ENCODE results near the gene TRPC1. TPM values are rescaled to one million over a fixed set of nuclear protein-coding genes. Genes with fewer than 3 reads are reported as not detected.

The TRPC1 gene
- total and polyA plus RNA-seq, 5 donors = 11.1 to 23.6 (median 21.1) TPM

GRCh38 chr3:142837526-142837925 is 113.7 kb downstream of the TRPC1 start:
- DNase-seq (no peak), ATAC-seq (no peak)
- Histone ChIP-seq H3K9me3 (ENCODE audit: control insufficient read depth, low read length) (peaks cover 2% of the 10 kb centered on the region), H3K27me3 (ENCODE audit: control insufficient read depth, insufficient read depth) (no peaks in the 10 kb centered on the region), H3K4me1 (ENCODE audit: control insufficient read depth, insufficient read depth, low read length) (no peaks in the 10 kb centered on the region), H3K27ac (ENCODE audit: low read length) (no peak overlapping the region), H3K4me3 (ENCODE audit: low read length) (no peak overlapping the region)
- intact Hi-C loops (cut with DNase I) = no loop called here
- 90% methylated on average over 1 of the region's 1 CpG for WGBS

DNA sequence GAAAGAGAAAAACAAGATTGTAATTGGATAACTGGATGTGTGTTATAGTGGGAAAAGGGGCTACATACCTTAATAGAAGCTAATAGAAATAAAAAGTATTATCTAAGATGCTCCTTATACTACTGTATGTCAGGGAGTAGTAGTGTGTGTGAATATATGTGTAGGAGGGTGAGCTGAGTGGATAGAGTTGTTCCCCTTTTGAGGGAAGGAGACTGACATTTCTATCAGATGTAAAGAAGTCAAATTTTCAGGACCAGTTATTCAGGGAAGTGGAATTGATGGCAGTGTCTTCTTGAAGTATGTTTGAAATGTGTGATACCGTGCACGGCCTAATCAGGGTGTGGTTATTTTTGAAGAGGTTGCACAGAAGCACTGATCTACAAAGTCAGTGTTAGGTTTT is 116.0 kb downstream of the TRPC1 start:
- ATAC-seq = no peak
- intact Hi-C loops (cut with DNase I) = no loop called here
- 59% methylated on average over 2 of the region's 2 CpGs for WGBS

DNA sequence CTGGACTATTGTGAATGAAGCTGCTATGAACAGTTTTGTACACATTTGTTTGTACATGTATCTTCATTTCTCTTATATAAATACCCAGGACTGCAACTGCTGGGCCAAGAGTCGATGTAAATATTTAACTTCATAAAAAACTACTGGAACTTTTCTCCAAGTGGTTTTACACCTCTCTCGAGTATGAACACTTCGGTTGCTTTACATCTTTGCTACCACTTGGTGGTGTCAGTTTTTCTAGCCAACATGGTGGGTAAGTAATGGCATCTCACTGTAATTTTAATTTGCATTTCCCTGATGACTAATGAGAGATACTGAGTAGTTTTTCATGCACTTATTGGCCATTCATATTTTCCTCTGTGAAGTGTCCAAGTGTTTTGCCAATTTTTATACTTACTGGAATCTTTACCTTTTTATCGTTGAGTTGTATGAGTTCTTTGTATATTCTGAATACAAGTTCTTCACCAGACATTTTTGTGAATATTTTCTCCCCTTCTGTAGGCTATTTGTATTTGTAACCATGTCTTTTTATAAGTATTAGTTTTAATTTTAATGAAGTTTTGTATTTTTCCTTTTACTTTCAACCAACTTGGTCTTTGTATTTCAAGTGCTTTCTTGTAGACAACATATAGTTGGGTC is 120.6 kb downstream of the TRPC1 start:
- Histone ChIP-seq H3K4me1 (ENCODE audit: control insufficient read depth, insufficient read depth, low read length) (no peaks in the 10 kb centered on the region), H3K27me3 (ENCODE audit: control insufficient read depth, insufficient read depth) (no peaks in the 10 kb centered on the region), H3K9me3 (ENCODE audit: control insufficient read depth, low read length) (no peaks in the 10 kb centered on the region), H3K4me3 (ENCODE audit: low read length) (no peak overlapping the region), H3K27ac (ENCODE audit: low read length) (no peak overlapping the region)
- no peak for ATAC-seq
- intact Hi-C loops (cut with DNase I) = no loop called here
- 75% methylated on average over 4 of the region's 4 CpGs for WGBS
- DNase-seq = no peak

More for the DNA sequence above, 116.0 kb downstream of the TRPC1 start:
- no peak for DNase-seq
- peaks cover 2% of the 10 kb centered on the region for H3K9me3 ChIP-seq (ENCODE audit: control insufficient read depth, low read length)
- no peak overlapping the region for H3K4me3 ChIP-seq (ENCODE audit: low read length)
- H3K4me1 ChIP-seq (ENCODE audit: control insufficient read depth, insufficient read depth, low read length) = no peaks in the 10 kb centered on the region
- H3K27me3 ChIP-seq (ENCODE audit: control insufficient read depth, insufficient read depth) = no peaks in the 10 kb centered on the region
- H3K27ac ChIP-seq (ENCODE audit: low read length) = no peak overlapping the region

DNA sequence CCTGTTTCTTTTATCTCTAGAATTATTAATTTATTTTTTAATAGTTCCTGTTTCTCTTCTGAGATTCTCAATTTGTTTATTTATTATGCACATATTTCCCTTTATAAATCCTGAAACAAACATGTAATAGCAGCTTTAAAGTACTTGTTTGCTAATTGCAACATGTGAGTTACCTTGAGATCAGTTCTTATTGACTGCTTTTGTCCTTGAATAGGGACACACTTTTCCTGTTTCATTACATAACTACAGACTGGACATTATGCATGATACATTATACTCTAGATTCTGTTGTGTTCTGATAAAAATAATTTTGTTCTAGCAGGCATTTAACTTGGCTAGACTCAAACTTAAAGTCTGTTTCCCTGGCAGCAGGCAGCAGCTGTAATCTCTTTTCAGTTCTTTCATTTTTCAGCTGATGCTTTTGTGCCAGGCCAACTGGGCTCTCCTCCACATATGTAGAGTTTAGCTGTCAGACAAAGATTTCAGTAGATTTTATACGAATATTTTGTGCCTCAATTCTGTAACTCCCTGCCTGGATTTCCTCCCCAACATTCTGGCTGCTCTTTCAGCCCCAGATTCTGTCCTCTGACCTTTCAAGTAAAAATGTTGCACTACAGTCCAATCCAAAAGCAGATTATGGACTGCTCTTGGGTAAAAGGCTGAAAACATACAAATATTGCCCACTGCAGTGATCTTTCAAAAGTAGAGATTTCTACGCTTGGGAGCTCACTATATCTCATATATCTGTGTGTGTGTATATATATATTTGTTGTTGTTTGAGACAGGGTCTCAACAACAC is 123.1 kb downstream of the TRPC1 start:
- H3K4me3 ChIP-seq (ENCODE audit: low read length) = no peak overlapping the region
- ATAC-seq (peak in 1 of 2 donors; percentile 65), DNase-seq (peak in 2 of 3 donors; percentile 22 to 66)
- H3K27me3 ChIP-seq (ENCODE audit: control insufficient read depth, insufficient read depth) = no peaks in the 10 kb centered on the region
- intact Hi-C loops (cut with DNase I) = no loop called here
- H3K27ac ChIP-seq (ENCODE audit: low read length) = no peak overlapping the region
- no peaks in the 10 kb centered on the region for H3K9me3 ChIP-seq (ENCODE audit: control insufficient read depth, low read length)
- peaks cover 7% of the 10 kb centered on the region for H3K4me1 ChIP-seq (ENCODE audit: control insufficient read depth, insufficient read depth, low read length)
- 26% methylated on average over 2 of the region's 2 CpGs for WGBS

DNA sequence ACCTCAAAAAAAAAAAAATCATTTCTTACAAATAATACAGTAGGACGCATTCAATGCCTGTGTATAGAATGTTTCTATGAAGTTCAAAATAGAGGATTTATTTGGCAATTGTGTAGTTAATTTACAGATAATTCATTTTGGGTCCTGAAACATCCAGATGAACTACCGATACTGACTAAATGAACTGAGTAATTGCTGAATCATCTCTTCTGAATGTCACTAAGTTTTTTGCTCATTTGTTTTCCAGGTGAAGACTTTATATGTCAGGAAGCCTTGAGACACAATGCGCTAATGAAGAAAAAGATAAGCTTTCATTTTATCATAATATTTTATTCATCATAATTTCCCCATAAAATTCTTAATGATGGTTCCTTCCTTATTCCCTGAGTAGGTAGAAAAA is 125.3 kb downstream of the TRPC1 start:
- ATAC-seq = no peak
- intact Hi-C loops (cut with DNase I) = no loop called here
- no peak for DNase-seq
- 95% methylated on average over 3 of the region's 3 CpGs for WGBS
- H3K27ac ChIP-seq (ENCODE audit: low read length) = no peak overlapping the region
- no peaks in the 10 kb centered on the region for H3K27me3 ChIP-seq (ENCODE audit: control insufficient read depth, insufficient read depth)
- no peak overlapping the region for H3K4me3 ChIP-seq (ENCODE audit: low read length)
- H3K9me3 ChIP-seq (ENCODE audit: control insufficient read depth, low read length) = no peaks in the 10 kb centered on the region
- H3K4me1 ChIP-seq (ENCODE audit: control insufficient read depth, insufficient read depth, low read length) = peaks cover 9% of the 10 kb centered on the region

GRCh38 chr3:142850395-142851023 is 126.7 kb downstream of the TRPC1 start:
- Histone ChIP-seq H3K27ac (ENCODE audit: low read length) (peak overlapping the region; percentile 53), H3K4me3 (ENCODE audit: low read length) (no peak overlapping the region), H3K4me1 (ENCODE audit: control insufficient read depth, insufficient read depth, low read length) (peaks cover 11% of the 10 kb centered on the region), H3K27me3 (ENCODE audit: control insufficient read depth, insufficient read depth) (no peaks in the 10 kb centered on the region), H3K9me3 (ENCODE audit: control insufficient read depth, low read length) (no peaks in the 10 kb centered on the region)
- DNase-seq = peak in 1 of 3 donors; percentile 30
- peak; percentile 42 to 77 for ATAC-seq
- intact Hi-C loops (cut with DNase I) = no loop called here
- 37% methylated on average over 2 of the region's 2 CpGs for WGBS

- Histone ChIP-seq H3K4me1 (ENCODE audit: control insufficient read depth, insufficient read depth, low read length) (peaks cover 11% of the 10 kb centered on the region), H3K9me3 (ENCODE audit: control insufficient read depth, low read length) (no peaks in the 10 kb centered on the region), H3K27me3 (ENCODE audit: control insufficient read depth, insufficient read depth) (no peaks in the 10 kb centered on the region), H3K4me3 (ENCODE audit: low read length) (no peak overlapping the region), H3K27ac (ENCODE audit: low read length) (no peak overlapping the region)
- intact Hi-C loops (cut with DNase I) = no loop called here
- ATAC-seq = no peak
- 83% methylated on average over 4 of the region's 4 CpGs for WGBS
- no peak for DNase-seq
These were observed 128.2 kb downstream of the TRPC1 start for GRCh38 chr3:142852009-142852408.

DNA sequence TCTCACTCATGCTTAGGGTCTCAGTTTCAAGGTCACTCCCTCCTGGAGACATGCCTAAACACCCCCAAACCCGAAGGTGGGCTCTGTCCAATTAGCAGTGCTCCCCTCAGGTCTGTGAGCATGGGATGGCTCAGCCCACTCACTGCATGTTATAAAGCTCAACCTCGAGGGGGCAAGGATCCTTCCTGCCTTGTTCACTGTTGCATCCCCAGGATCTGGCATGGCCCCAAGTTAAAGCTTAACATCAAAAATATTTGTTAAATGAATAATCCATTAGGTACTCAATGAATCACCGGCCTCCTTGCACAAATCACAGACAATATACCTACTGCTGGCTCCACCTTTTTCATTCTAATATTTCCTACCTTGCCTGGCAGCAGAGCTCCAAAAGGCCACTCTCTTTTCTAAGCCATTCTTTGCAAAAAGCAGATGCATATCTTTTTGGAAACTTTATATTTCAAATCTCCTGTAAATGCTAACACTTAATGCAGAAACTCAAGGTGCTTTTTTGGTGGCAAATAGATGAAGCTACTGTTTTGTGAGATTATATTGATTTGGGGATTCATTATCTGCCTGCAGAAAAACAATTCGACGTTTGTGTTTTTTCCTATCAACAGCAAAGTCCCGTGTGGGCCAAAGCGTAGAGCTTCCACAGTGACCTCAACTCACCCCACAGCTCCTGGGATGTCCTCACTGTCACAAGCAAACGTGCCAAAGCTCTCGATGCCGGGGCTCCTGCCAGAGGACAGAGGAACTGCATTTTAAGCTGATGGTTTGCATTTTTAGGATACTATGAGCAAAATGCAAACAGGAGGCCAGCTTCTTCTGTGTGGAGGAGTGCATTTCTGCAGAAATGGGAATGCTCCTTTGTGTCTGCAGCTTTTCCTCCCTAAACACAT is 129.7 kb downstream of the TRPC1 start:
- Histone ChIP-seq H3K27ac (ENCODE audit: low read length) (no peak overlapping the region), H3K4me1 (ENCODE audit: control insufficient read depth, insufficient read depth, low read length) (peaks cover 11% of the 10 kb centered on the region), H3K4me3 (ENCODE audit: low read length) (no peak overlapping the region), H3K9me3 (ENCODE audit: control insufficient read depth, low read length) (no peaks in the 10 kb centered on the region), H3K27me3 (ENCODE audit: control insufficient read depth, insufficient read depth) (no peaks in the 10 kb centered on the region)
- DNase-seq = peak; percentile 59 to 87 (median 85)
- intact Hi-C loops (cut with DNase I) = no loop called here
- WGBS = 21% methylated on average over 10 of the region's 10 CpGs
- ATAC-seq = peak; percentile 53 to 65

- H3K4me1 ChIP-seq (ENCODE audit: control insufficient read depth, insufficient read depth, low read length) = peaks cover 4% of the 10 kb centered on the region
- ATAC-seq (peak; percentile 92 to 94), DNase-seq (peak; percentile 53 to 76 (median 76))
- no peak overlapping the region for H3K27ac ChIP-seq (ENCODE audit: low read length)
- intact Hi-C loops (cut with DNase I) = no loop called here
- 52% methylated on average over 6 of the region's 6 CpGs for WGBS
- H3K4me3 ChIP-seq (ENCODE audit: low read length) = no peak overlapping the region
- H3K27me3 ChIP-seq (ENCODE audit: control insufficient read depth, insufficient read depth) = no peaks in the 10 kb centered on the region
- no peaks in the 10 kb centered on the region for H3K9me3 ChIP-seq (ENCODE audit: control insufficient read depth, low read length)
These were observed 133.2 kb downstream of the TRPC1 start for GRCh38 chr3:142857056-142857455.

Data from right cardiac atrium (tissue), 5 donors.